MCF 10A (cell line): ENCODE data around the gene CAMK4. TPM values are rescaled to one million over a fixed set of nuclear protein-coding genes. Genes with fewer than 3 reads are reported as not detected.

ENCODE experiments used
- BruUV-seq: library from RNA; stranded (reverse); fragments of 400-500 nt; replicated peaks from 2 replicates; lab custom pipeline; 2021; lab: Mats Ljungman, UMichigan
- CTCF ChIA-PET: fragments of 300-600 bp; sonication (Branson Sonifier 250); formaldehyde crosslinking; extraction: SDS; loops from one replicate; lab custom pipeline; 2021; ENCODE audit warnings: antibody characterized with exemption, inconsistent platforms; lab: Yijun Ruan, JAX
- POLR2A ChIA-PET: fragments of 300-600, 350-650 bp; sonication (Branson Sonifier 250); formaldehyde crosslinking; extraction: SDS; loops from one replicate; lab custom pipeline; 2020; ENCODE audit warnings: antibody characterized with exemption, inconsistent platforms; lab: Yijun Ruan, JAX
- DNase-seq: peaks from one replicate; pipeline ENCODE4 v3.0.0-alpha.2; 2018; ENCODE audit not compliant: unreplicated experiment
- H3K27ac Mint-ChIP-seq: one replicate; pipeline ENCODE4 v1.8.0; 2022; ENCODE audit warnings: mild to moderate bottlenecking, low read depth, mixed read lengths; ENCODE audit not compliant: unreplicated experiment
- H3K27me3 Mint-ChIP-seq: one replicate; pipeline ENCODE4 v1.8.0; 2022; ENCODE audit warnings: mixed read lengths; ENCODE audit not compliant: insufficient read depth, unreplicated experiment
- H3K36me3 Mint-ChIP-seq: one replicate; pipeline ENCODE4 v1.8.0; 2022; ENCODE audit warnings: mild to moderate bottlenecking, moderate library complexity, mixed read lengths; ENCODE audit not compliant: insufficient read depth, unreplicated experiment
- H3K4me1 Mint-ChIP-seq: one replicate; pipeline ENCODE4 v1.8.0; 2022; ENCODE audit warnings: mixed read lengths; ENCODE audit not compliant: insufficient read depth, unreplicated experiment
- H3K4me3 Mint-ChIP-seq: one replicate; pipeline ENCODE4 v1.8.0; 2022; ENCODE audit warnings: mild to moderate bottlenecking, moderate library complexity, mixed read lengths; ENCODE audit not compliant: unreplicated experiment
- H3K9me3 Mint-ChIP-seq: one replicate; pipeline ENCODE4 v1.8.0; 2022; ENCODE audit warnings: mixed read lengths; ENCODE audit not compliant: unreplicated experiment
- intact Hi-C: fragments of 100-400 bp; cut with micrococcal nuclease; formaldehyde crosslinking; loops from 2 replicates; pipeline ENCODE4 v1.14.1; 2022
- total RNA-seq: library from RNA; stranded (reverse); gene quantifications from 2 replicates; pipeline ENCODE4 v1.2.3, GENCODE V29; 2022
- TF ChIP-seq, protein P1 (sequence below): fragments of 200-600 bp; IDR thresholded peaks from one replicate; pipeline ENCODE4 v1.8.0; 2022; ENCODE audit warnings: antibody characterized with exemption, mild to moderate bottlenecking; ENCODE audit not compliant: unreplicated experiment

Gene CAMK4
- total RNA-seq, 1 experiment from 2014 or later, result 0.21 TPM

DNA sequence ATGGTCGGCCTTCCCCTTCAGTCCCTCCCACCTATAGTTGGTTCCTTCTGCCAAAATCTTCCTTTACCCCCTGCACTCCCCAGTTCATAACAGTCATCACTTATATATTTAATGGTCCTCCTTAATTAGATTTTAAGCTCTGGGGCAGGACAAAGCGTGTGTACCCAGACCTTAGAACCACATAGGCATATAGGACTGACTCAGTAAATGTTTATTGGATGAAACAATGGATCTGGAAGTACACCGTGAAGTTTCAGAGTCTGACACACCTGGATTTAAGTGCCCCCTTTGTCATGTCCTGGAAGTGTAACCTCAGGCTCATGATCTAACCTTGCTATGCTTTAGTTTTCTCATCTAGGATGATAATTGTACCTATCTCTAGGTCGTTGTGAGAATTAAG lies 256.2 kb downstream of the CAMK4 start:
- TF ChIP-seq, protein P1, sequence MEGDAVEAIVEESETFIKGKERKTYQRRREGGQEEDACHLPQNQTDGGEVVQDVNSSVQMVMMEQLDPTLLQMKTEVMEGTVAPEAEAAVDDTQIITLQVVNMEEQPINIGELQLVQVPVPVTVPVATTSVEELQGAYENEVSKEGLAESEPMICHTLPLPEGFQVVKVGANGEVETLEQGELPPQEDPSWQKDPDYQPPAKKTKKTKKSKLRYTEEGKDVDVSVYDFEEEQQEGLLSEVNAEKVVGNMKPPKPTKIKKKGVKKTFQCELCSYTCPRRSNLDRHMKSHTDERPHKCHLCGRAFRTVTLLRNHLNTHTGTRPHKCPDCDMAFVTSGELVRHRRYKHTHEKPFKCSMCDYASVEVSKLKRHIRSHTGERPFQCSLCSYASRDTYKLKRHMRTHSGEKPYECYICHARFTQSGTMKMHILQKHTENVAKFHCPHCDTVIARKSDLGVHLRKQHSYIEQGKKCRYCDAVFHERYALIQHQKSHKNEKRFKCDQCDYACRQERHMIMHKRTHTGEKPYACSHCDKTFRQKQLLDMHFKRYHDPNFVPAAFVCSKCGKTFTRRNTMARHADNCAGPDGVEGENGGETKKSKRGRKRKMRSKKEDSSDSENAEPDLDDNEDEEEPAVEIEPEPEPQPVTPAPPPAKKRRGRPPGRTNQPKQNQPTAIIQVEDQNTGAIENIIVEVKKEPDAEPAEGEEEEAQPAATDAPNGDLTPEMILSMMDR, result no peak
- Mint-ChIP-seq H3K27me3 (no peaks in the 10 kb centered on the region), H3K9me3 (no peaks in the 10 kb centered on the region), H3K4me1 (no peaks in the 10 kb centered on the region), H3K4me3 (no peak overlapping the region), H3K36me3 (peaks cover 6% of the 10 kb centered on the region), H3K27ac (no peak overlapping the region)
- CTCF ChIA-PET, result interaction anchor here (0.6 to 0.7 kb wide), 2 partner anchors 32 to 51 kb away, joined by 3 read pairs; partner anchors contain the start of gene STARD4
- BruUV-seq, result no TSS peak
- no peak for DNase-seq
- intact Hi-C loops, result no loop called here
- POLR2A ChIA-PET, result no interaction called here

DNA sequence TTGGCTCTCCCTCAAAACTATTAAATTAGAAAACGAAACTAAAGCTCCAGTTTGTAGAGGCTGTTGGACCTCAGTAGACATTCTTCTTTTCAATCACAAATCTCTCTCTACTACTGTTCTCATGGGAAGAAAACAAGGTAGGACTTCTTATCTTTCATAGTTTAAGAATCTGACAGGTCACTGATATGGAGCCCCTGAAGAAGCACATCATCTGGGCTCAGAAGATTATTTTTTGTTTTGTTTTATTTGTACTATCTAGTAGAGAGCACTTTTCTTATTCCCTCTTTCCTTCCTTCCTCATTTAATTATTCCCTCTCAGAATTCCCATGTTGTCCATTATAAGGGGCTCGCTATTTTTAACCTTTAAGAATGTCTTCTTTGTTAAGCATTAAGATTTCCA lies 261.9 kb downstream of the CAMK4 start:
- POLR2A ChIA-PET, result interaction anchor here (0.7 to 1.8 kb wide), 2 partner anchors 9 to 365 kb away, joined by 3 to 11 read pairs; no protein-coding TSS in a partner anchor
- CTCF ChIA-PET, result no interaction called here

DNA sequence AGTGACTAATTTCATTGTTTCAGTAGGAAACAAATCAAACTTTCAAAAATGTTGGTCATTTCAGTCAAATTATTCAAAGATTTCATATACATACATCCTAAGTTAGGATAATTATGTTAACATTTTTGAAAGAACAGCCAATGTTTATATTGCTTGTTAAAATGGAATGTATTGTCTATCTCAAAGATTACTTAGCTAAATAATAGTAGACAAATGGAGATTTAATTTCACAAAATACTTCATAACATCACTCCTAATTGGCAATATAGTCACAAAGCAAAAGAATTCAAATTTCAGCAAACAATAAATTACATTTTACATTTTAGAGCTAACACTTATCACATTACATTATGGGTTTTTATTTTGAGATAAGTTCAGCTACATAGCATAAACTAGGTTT lies 262.7 kb downstream of the CAMK4 start:
- intact Hi-C loops, result no loop called here
- no peak overlapping the region for H3K4me3 Mint-ChIP-seq
- peaks cover 4% of the 10 kb centered on the region for H3K4me1 Mint-ChIP-seq

More for the DNA sequence above, 261.9 kb downstream of the CAMK4 start:
- TF ChIP-seq, protein P1, result no peak
- DNase-seq, result no peak
- no peaks in the 10 kb centered on the region for H3K9me3 Mint-ChIP-seq
- no peak overlapping the region for H3K27ac Mint-ChIP-seq
- no peaks in the 10 kb centered on the region for H3K36me3 Mint-ChIP-seq
- BruUV-seq, result no TSS peak
- peaks cover 4% of the 10 kb centered on the region for H3K4me1 Mint-ChIP-seq
- no peak overlapping the region for H3K4me3 Mint-ChIP-seq
- intact Hi-C loops, result no loop called here
- no peaks in the 10 kb centered on the region for H3K27me3 Mint-ChIP-seq

DNA sequence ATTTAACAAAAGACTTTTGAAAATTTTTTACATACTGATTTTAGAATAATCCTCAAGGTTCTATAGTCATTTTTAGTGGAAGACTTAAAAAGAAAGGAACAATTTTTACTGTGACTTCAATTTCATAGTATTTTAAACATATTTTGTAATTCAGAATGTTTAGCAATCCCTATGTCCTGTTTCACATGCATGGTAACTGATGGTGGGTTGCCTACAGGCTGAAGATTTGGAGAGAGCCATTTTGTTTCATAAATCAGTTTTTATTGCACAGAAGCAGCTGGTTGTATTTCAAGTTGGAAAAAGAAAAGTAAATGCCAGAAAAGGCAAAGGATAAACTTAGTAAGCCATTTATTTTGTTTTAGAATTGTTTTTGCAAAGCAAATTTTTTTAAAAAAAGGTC lies 264.2 kb downstream of the CAMK4 start:
- TF ChIP-seq, protein P1, result no peak
- no TSS peak for BruUV-seq
- Mint-ChIP-seq H3K4me3 (no peak overlapping the region), H3K4me1 (peaks cover 4% of the 10 kb centered on the region), H3K36me3 (no peaks in the 10 kb centered on the region), H3K27me3 (no peaks in the 10 kb centered on the region), H3K27ac (no peak overlapping the region), H3K9me3 (no peaks in the 10 kb centered on the region)
- intact Hi-C loops, result no loop called here
- no peak for DNase-seq
- ChIA-PET POLR2A (interaction anchor here (0.8 to 1.6 kb wide), 2 partner anchors 23 to 24 kb away, joined by 3 to 4 read pairs; partner anchors contain the start of gene STARD4), CTCF (no interaction called here)

More for the DNA sequence above, 262.7 kb downstream of the CAMK4 start:
- TF ChIP-seq, protein P1, result no peak
- no peak for DNase-seq
- BruUV-seq, result no TSS peak
- Mint-ChIP-seq H3K27ac (no peak overlapping the region), H3K9me3 (no peaks in the 10 kb centered on the region), H3K36me3 (no peaks in the 10 kb centered on the region), H3K27me3 (no peaks in the 10 kb centered on the region)
- POLR2A ChIA-PET, result interaction anchor here (0.7 kb wide), 2 partner anchors 60 to 1401 kb away, joined by 3 read pairs; no protein-coding TSS in a partner anchor
- CTCF ChIA-PET, result no interaction called here
